HUES48 (cell line): ENCODE data around the gene ACVR2B.

ENCODE experiments used
- H3K27ac ChIP-seq: one replicate; pipeline ENCODE4 v1.7.0; 2013; ENCODE audit warnings: low read depth, low read length, inconsistent platforms
- H3K27me3 ChIP-seq: 2 replicates; pipeline ENCODE4 v1.6.1; 2013; ENCODE audit warnings: mild to moderate bottlenecking, low read length; ENCODE audit not compliant: control insufficient read depth, insufficient read depth
- H3K36me3 ChIP-seq: 2 replicates; pipeline ENCODE4 v1.6.1; 2013; ENCODE audit warnings: low read length; ENCODE audit not compliant: control insufficient read depth, insufficient read depth
- H3K4me1 ChIP-seq: 2 replicates; pipeline ENCODE4 v1.6.1; 2013; ENCODE audit warnings: mild to moderate bottlenecking, low read length; ENCODE audit not compliant: control insufficient read depth, insufficient read depth
- H3K4me3 ChIP-seq: 2 replicates; pipeline ENCODE4 v1.5.1; 2013; ENCODE audit warnings: mild to moderate bottlenecking, low read depth, low read length
- H3K9ac ChIP-seq: 2 replicates; pipeline ENCODE4 v1.6.1; 2013; ENCODE audit warnings: mild to moderate bottlenecking, low read depth, low read length, moderate library complexity
- H3K9me3 ChIP-seq: 2 replicates; pipeline ENCODE4 v1.6.1; 2013; ENCODE audit warnings: low read length; ENCODE audit not compliant: control insufficient read depth, insufficient read depth

ACVR2B gene

GRCh38 chr3:38490281-38491030 lies 36.8 kb downstream of the ACVR2B start:
- no peaks in the 10 kb centered on the region for H3K4me1 ChIP-seq
- no peak overlapping the region for H3K4me3 ChIP-seq
- H3K9ac ChIP-seq, result no peak overlapping the region
- no peaks in the 10 kb centered on the region for H3K9me3 ChIP-seq
- H3K27me3 ChIP-seq, result no peaks in the 10 kb centered on the region
- H3K36me3 ChIP-seq, result peaks cover 28% of the 10 kb centered on the region
- no peak overlapping the region for H3K27ac ChIP-seq

- Histone ChIP-seq H3K9ac (no peak overlapping the region), H3K4me1 (no peaks in the 10 kb centered on the region), H3K27me3 (no peaks in the 10 kb centered on the region), H3K4me3 (no peak overlapping the region), H3K9me3 (no peaks in the 10 kb centered on the region), H3K36me3 (peaks cover 26% of the 10 kb centered on the region), H3K27ac (no peak overlapping the region)
These were observed 37.5 kb downstream of the ACVR2B start for GRCh38 chr3:38491215-38491614.

- Histone ChIP-seq H3K36me3 (peaks cover 21% of the 10 kb centered on the region), H3K4me1 (0 out of 2 replicates have a peak, but pooled peaks cover 5% of the 10 kb centered on the region), H3K4me3 (no peak overlapping the region), H3K9ac (no peak overlapping the region), H3K27me3 (no peaks in the 10 kb centered on the region), H3K27ac (no peak overlapping the region), H3K9me3 (no peaks in the 10 kb centered on the region)
These were observed 39.3 kb downstream of the ACVR2B start for GRCh38 chr3:38493031-38493430.

- 0 out of 2 replicates have a peak, but pooled peaks cover 5% of the 10 kb centered on the region for H3K4me1 ChIP-seq
These were observed 42.6 kb downstream of the ACVR2B start, which contains the start of gene EXOG for GRCh38 chr3:38496131-38496910. EXOG (plus strand) TSS chr3:38496340; CDS start chr3:38496368, 28 bp downstream.

GRCh38 chr3:38497031-38497430 lies 43.3 kb downstream of the ACVR2B start:
- H3K27ac ChIP-seq, result no peak overlapping the region
- no peaks in the 10 kb centered on the region for H3K27me3 ChIP-seq
- peak overlapping the region; percentile 87 for H3K4me3 ChIP-seq
- no peaks in the 10 kb centered on the region for H3K9me3 ChIP-seq
- 0 out of 2 replicates have a peak, but pooled peaks cover 5% of the 10 kb centered on the region for H3K4me1 ChIP-seq
- peaks cover 36% of the 10 kb centered on the region for H3K36me3 ChIP-seq
- peak overlapping the region; percentile 90; the same call in 1 of the 2 replicates for H3K9ac ChIP-seq

More at GRCh38 chr3:38496131-38496910, 42.6 kb downstream of the ACVR2B start, which contains the start of gene EXOG:
- Histone ChIP-seq H3K36me3 (peaks cover 34% of the 10 kb centered on the region), H3K27ac (peak within 1 kb of the TSS; percentile 88), H3K9me3 (no peaks in the 10 kb centered on the region), H3K27me3 (no peaks in the 10 kb centered on the region), H3K4me3 (peak within 1 kb of the TSS; percentile 87), H3K9ac (peak within 1 kb of the TSS; percentile 90)

- Histone ChIP-seq H3K4me3 (no peak overlapping the region), H3K4me1 (0 out of 2 replicates have a peak, but pooled peaks cover 5% of the 10 kb centered on the region), H3K27me3 (no peaks in the 10 kb centered on the region), H3K9me3 (no peaks in the 10 kb centered on the region), H3K27ac (no peak overlapping the region), H3K36me3 (peaks cover 62% of the 10 kb centered on the region), H3K9ac (no peak overlapping the region)
These were observed 47.2 kb downstream of the ACVR2B start for GRCh38 chr3:38500688-38501417.

GRCh38 chr3:38507120-38507519 lies 53.4 kb downstream of the ACVR2B start:
- Histone ChIP-seq H3K4me1 (no peaks in the 10 kb centered on the region), H3K9ac (no peak overlapping the region), H3K27ac (no peak overlapping the region), H3K9me3 (no peaks in the 10 kb centered on the region), H3K36me3 (peaks cover 80% of the 10 kb centered on the region), H3K4me3 (no peak overlapping the region), H3K27me3 (no peaks in the 10 kb centered on the region)

- Histone ChIP-seq H3K9ac (no peak overlapping the region), H3K4me1 (no peaks in the 10 kb centered on the region), H3K36me3 (peaks cover 83% of the 10 kb centered on the region), H3K27ac (no peak overlapping the region), H3K4me3 (no peak overlapping the region), H3K9me3 (no peaks in the 10 kb centered on the region), H3K27me3 (no peaks in the 10 kb centered on the region)
These were observed 56.0 kb downstream of the ACVR2B start for GRCh38 chr3:38509732-38510131.

GRCh38 chr3:38510631-38511030 lies 56.9 kb downstream of the ACVR2B start:
- H3K4me3 ChIP-seq, result no peak overlapping the region
- peaks cover 81% of the 10 kb centered on the region for H3K36me3 ChIP-seq

GRCh38 chr3:38511546-38511945 lies 57.9 kb downstream of the ACVR2B start:
- Histone ChIP-seq H3K36me3 (peaks cover 76% of the 10 kb centered on the region), H3K4me1 (no peaks in the 10 kb centered on the region), H3K9me3 (no peaks in the 10 kb centered on the region), H3K27me3 (no peaks in the 10 kb centered on the region), H3K9ac (no peak overlapping the region), H3K4me3 (no peak overlapping the region), H3K27ac (no peak overlapping the region)

More at GRCh38 chr3:38510631-38511030, 56.9 kb downstream of the ACVR2B start:
- Histone ChIP-seq H3K27ac (no peak overlapping the region), H3K27me3 (no peaks in the 10 kb centered on the region), H3K9me3 (no peaks in the 10 kb centered on the region), H3K9ac (no peak overlapping the region), H3K4me1 (no peaks in the 10 kb centered on the region)
